Testis (tissue), 2 donors: ENCODE results near the gene KLHDC7A.

Source experiments
- POLR2A ChIP-seq: fragments of 450-650 bp; IDR thresholded peaks from one replicate; pipeline ENCODE4 v1.6.1; 2017; ENCODE audit warnings: antibody characterized with exemption, mild to moderate bottlenecking, moderate library complexity
- TF ChIP-seq, protein P1 (sequence below), 3 experiments: fragments of 450-650 bp in 2 of 3; fragments of 200-600 bp in 1 of 3; sonication (generic) in 1 of 3; IDR thresholded peaks; one replicate each; pipeline ENCODE4 v1.5.1; 2016 to 2019; ENCODE audit warnings: antibody characterized with exemption in 3 of 3, mild to moderate bottlenecking in 2 of 3, moderate library complexity in 1 of 3

DNA sequence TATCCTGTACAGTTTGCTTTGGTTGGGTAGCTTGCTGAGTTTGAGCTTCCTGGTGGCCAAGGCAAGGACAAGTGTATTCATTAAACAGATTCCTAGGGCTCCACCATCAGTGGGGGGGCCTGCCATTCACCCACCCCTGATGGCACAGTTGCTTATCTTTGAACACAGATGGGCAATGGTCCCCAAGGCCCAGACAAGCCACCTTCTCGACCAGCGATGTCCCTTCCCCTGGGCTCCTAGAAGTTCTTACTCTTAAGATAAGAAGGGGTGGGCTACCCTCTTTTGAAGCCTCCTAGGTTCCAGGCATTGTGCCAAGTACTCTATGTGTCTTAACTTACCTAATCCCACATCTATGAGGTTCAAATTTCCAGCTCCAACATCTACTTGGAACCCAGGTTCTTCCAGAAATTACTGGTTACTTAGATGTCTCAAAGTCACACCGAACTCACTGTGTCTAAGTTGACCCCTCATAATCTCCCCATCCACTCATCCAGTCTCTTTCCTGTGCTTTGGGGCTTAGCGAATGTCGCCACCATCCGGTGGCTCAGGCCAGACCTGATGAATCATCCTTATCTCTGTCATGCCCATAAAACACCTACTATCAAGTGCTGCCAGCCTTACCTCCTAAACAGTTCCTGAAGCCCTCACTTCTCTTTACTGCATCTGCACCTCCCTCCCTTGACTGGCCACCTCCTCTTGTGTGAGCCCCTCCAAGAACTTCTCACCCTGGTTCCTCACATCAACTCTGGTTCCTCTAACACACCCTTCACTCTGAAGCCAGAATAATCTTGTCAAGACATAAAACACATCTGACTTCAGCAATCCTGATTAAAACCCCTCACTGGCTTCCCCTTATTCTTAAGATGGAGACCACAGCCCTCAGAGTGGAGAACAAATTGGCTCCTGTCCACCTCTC lies 50.1 kb downstream of the KLHDC7A start:
- TF ChIP-seq, protein P1, sequence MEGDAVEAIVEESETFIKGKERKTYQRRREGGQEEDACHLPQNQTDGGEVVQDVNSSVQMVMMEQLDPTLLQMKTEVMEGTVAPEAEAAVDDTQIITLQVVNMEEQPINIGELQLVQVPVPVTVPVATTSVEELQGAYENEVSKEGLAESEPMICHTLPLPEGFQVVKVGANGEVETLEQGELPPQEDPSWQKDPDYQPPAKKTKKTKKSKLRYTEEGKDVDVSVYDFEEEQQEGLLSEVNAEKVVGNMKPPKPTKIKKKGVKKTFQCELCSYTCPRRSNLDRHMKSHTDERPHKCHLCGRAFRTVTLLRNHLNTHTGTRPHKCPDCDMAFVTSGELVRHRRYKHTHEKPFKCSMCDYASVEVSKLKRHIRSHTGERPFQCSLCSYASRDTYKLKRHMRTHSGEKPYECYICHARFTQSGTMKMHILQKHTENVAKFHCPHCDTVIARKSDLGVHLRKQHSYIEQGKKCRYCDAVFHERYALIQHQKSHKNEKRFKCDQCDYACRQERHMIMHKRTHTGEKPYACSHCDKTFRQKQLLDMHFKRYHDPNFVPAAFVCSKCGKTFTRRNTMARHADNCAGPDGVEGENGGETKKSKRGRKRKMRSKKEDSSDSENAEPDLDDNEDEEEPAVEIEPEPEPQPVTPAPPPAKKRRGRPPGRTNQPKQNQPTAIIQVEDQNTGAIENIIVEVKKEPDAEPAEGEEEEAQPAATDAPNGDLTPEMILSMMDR (IDR thresholded peaks at IDR 0.05), result no peak
- no peak for TF ChIP-seq POLR2A
